Measurements from ENCODE around the gene HIP1R.
A peak's percentile ranks its signal among the peaks of the same experiment; 100 is the strongest.

The HIP1R gene, protein sequence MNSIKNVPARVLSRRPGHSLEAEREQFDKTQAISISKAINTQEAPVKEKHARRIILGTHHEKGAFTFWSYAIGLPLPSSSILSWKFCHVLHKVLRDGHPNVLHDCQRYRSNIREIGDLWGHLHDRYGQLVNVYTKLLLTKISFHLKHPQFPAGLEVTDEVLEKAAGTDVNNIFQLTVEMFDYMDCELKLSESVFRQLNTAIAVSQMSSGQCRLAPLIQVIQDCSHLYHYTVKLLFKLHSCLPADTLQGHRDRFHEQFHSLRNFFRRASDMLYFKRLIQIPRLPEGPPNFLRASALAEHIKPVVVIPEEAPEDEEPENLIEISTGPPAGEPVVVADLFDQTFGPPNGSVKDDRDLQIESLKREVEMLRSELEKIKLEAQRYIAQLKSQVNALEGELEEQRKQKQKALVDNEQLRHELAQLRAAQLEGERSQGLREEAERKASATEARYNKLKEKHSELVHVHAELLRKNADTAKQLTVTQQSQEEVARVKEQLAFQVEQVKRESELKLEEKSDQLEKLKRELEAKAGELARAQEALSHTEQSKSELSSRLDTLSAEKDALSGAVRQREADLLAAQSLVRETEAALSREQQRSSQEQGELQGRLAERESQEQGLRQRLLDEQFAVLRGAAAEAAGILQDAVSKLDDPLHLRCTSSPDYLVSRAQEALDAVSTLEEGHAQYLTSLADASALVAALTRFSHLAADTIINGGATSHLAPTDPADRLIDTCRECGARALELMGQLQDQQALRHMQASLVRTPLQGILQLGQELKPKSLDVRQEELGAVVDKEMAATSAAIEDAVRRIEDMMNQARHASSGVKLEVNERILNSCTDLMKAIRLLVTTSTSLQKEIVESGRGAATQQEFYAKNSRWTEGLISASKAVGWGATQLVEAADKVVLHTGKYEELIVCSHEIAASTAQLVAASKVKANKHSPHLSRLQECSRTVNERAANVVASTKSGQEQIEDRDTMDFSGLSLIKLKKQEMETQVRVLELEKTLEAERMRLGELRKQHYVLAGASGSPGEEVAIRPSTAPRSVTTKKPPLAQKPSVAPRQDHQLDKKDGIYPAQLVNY

GRCh38 chr12:122834921-122835749 is at the start of gene HIP1R:
Gene HIP1R, plus strand, starts transcription at chr12:122835457. Its CDS starts 94 bp downstream, at chr12:122835551.
- H3K4me3 ChIP-seq (replicated peaks; ENCODE audit: low read depth, low read length), result peak within 1 kb of the TSS; percentile 70
- no peak for TF ChIP-seq CTCF (IDR thresholded peaks at IDR 0.05; ENCODE audit: low read length, missing control alignments)
- peak; percentile 12 for DNase-seq (ENCODE audit: low read depth)

DNA sequence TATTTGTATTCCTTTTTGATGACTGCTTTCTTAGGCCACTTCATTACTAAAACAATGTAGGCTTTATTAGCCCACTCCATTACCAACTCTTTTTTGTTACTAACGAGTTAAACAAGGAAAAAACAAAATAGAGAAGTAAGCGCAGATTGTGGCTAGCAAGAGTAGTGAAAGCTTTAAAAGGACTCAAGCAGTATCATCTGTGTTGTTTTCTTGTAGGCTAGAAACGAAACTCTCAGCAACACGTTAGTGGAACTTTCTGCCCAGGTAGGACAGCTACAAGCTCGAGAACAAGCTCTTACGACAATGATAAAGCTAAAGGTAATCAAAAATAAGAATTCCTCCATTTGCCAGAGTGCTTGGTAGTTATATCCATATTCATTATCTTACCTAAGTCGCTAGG is 49.8 kb upstream of the HIP1R start:
- no peak for DNase-seq (ENCODE audit: low read depth)
- H3K4me3 ChIP-seq (replicated peaks; ENCODE audit: low read depth, low read length), result no peak overlapping the region
- TF ChIP-seq CTCF (IDR thresholded peaks at IDR 0.05; ENCODE audit: low read length, missing control alignments), result no peak

DNA sequence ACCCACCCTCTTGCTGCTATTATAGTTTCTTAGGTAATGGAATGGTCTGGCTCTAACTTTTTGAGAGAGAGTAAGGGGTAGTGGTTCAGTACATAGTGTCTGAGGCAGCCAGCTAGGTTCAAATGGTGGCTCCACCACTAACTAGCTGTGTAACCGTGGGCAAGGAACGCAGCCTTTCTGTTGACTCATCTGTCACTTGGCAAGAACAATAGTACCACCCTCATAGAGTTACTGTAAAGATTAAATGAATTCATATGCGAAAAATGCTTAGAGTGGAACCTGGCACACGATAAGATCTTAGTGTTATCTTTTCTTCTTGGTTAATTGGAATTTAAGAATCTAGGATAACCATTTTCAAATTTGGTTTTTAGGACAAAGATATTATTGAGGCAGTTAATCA is 46.9 kb upstream of the HIP1R start:
- no peak overlapping the region for H3K4me3 ChIP-seq (replicated peaks; ENCODE audit: low read depth, low read length)
- peak; percentile 33 for DNase-seq (ENCODE audit: low read depth)
- TF ChIP-seq CTCF (IDR thresholded peaks at IDR 0.05; ENCODE audit: low read length, missing control alignments), result no peak

DNA sequence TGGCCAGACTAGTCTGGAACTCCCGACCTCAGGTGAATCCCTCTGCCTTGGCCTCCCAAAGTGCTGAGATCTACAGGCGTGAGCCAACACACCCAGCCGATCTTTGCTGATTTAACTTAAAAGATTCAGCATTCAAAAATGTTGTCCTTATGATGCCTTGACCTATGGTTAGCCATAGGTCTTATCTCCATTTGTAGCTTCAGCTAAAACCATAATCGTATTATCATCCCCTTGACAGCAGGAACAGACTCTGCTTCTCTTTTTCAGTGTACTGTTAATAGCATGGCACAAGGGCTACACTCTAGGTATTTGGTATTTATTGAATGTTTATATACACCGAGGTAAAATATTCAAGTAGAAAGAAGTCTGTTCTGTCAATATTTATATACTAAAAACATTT is 45.6 kb upstream of the HIP1R start:
- H3K4me3 ChIP-seq (replicated peaks; ENCODE audit: low read depth, low read length), result no peak overlapping the region
- TF ChIP-seq CTCF (IDR thresholded peaks at IDR 0.05; ENCODE audit: low read length, missing control alignments), result no peak
- DNase-seq (ENCODE audit: low read depth), result no peak

DNA sequence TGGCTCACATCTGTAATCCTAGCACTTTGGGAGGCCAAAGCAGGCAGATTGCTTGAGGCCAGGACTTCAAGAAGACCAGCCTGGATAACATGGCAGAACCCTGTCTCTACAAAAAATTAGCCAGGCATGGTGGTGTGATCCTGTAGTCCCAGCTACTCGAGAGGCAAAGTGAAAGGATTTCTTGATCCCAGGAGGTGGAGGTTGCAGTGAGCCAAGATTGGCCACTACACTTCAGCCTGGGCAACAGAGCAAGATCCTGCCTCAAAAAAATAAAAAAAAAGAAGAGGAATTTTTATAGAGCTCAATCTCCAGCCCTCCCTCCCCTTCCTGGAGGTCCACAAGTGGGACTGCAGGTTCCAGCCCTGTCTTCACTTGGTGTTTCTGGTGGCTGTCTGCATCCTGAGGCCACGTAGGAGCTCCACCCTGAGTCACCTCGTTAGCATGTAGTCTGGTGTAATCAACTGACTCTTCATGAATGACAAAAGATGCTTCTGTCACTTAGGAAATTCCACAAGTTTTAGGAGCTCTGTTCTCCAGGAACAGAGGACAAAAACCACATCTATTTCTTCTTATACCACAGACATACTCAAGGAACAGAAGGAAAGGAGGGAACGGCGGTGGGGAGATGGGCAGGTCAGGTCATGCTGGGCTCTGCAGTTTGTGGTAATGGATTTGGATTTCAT is 44.7 kb upstream of the HIP1R start:
- no peak for TF ChIP-seq CTCF (IDR thresholded peaks at IDR 0.05; ENCODE audit: low read length, missing control alignments)
- H3K4me3 ChIP-seq (replicated peaks; ENCODE audit: low read depth, low read length), result no peak overlapping the region
- DNase-seq (ENCODE audit: low read depth), result no peak

DNA sequence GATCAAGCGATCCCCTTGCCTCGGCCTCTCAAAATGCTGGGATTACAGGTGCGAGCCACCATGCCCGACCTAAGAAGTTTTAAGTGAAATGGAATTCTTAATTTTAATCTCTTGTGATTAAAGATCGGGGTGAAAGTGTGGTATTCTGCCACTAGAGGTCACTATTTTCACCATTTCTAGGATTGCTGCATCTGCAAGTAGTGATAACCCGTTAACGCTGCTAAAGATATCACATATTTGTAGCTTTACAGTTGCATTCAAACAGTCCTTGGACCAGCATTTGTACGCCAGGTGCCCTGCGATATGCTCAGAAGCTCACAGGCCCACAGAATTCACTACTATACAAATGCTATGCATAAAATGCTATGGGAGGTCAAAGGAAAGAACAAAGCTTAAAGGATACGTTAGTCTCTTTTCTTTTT is 41.6 kb upstream of the HIP1R start:
- H3K4me3 ChIP-seq (replicated peaks; ENCODE audit: low read depth, low read length), result no peak overlapping the region
- TF ChIP-seq CTCF (IDR thresholded peaks at IDR 0.05; ENCODE audit: low read length, missing control alignments), result peak; percentile 68
- DNase-seq (ENCODE audit: low read depth), result peak; percentile 78

Data from fibroblast of pulmonary artery (primary cell).